IPS DF 19.7 (cell line): Measurements from ENCODE around the gene LDB3.
"Not testable (repeated sequence)": the region's sequence is repeated elsewhere in the genome, so short reads cannot be mapped to it uniquely, and the experiment has no call there.

Experiments
- DNase-seq: peaks from one replicate; pipeline ENCODE4 v3.0.0-alpha.2; 2013; ENCODE audit warnings: low read depth, low spot score

LDB3 gene

GRCh38 chr10:86730227-86730626, 61.9 kb downstream of the LDB3 start:
- no peak for DNase-seq

- no peak for DNase-seq
Observed at GRCh38 chr10:86732771-86733170, 64.5 kb downstream of the LDB3 start.

- no peak for DNase-seq
Observed at GRCh38 chr10:86733260-86733671, 65.0 kb downstream of the LDB3 start.

- DNase-seq: no peak
Observed at GRCh38 chr10:86734207-86734988, 66.1 kb downstream of the LDB3 start.

GRCh38 chr10:86735278-86735677, 67.0 kb downstream of the LDB3 start:
- not testable (repeated sequence) for DNase-seq

GRCh38 chr10:86742230-86742629, 73.9 kb downstream of the LDB3 start:
- DNase-seq: no peak

- no peak for DNase-seq
Observed at GRCh38 chr10:86744067-86744725, 75.9 kb downstream of the LDB3 start.

- no peak for DNase-seq
Observed at GRCh38 chr10:86747796-86748581, 79.7 kb downstream of the LDB3 start.

GRCh38 chr10:86749854-86750253, 81.5 kb downstream of the LDB3 start:
- no peak for DNase-seq

- DNase-seq: no peak
Observed at GRCh38 chr10:86751477-86751876, 83.2 kb downstream of the LDB3 start.

GRCh38 chr10:86752311-86752710, 84.0 kb downstream of the LDB3 start:
- DNase-seq: no peak

- no peak for DNase-seq
Observed at GRCh38 chr10:86753051-86753450, 84.7 kb downstream of the LDB3 start.

GRCh38 chr10:86753638-86754434, 85.5 kb downstream of the LDB3 start:
- no peak for DNase-seq

- DNase-seq: no peak
Observed at GRCh38 chr10:86755454-86755739, 87.1 kb downstream of the LDB3 start.

GRCh38 chr10:86755740-86756510, 87.6 kb downstream of the LDB3 start:
- peak; percentile 38 for DNase-seq

- no peak for DNase-seq
Observed at GRCh38 chr10:86756511-86757112, 88.3 kb downstream of the LDB3 start, which contains the start of gene BMPR1A. TSS of gene BMPR1A (plus strand) at chr10:86756619. CDS start at chr10:86876019, 119,400 bp downstream.

GRCh38 chr10:86757113-86757972, 89.0 kb downstream of the LDB3 start:
- no peak for DNase-seq

- DNase-seq: no peak
Observed at GRCh38 chr10:86758189-86759072, 90.1 kb downstream of the LDB3 start.
